ENCODE data around the gene DNASE2.
A peak's percentile ranks its signal among the peaks of the same experiment; 100 is the strongest.
"Not testable (repeated sequence)": the region's sequence is repeated elsewhere in the genome, so short reads cannot be mapped to it uniquely, and the experiment has no call there.

The DNASE2 gene, protein sequence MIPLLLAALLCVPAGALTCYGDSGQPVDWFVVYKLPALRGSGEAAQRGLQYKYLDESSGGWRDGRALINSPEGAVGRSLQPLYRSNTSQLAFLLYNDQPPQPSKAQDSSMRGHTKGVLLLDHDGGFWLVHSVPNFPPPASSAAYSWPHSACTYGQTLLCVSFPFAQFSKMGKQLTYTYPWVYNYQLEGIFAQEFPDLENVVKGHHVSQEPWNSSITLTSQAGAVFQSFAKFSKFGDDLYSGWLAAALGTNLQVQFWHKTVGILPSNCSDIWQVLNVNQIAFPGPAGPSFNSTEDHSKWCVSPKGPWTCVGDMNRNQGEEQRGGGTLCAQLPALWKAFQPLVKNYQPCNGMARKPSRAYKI

DNA sequence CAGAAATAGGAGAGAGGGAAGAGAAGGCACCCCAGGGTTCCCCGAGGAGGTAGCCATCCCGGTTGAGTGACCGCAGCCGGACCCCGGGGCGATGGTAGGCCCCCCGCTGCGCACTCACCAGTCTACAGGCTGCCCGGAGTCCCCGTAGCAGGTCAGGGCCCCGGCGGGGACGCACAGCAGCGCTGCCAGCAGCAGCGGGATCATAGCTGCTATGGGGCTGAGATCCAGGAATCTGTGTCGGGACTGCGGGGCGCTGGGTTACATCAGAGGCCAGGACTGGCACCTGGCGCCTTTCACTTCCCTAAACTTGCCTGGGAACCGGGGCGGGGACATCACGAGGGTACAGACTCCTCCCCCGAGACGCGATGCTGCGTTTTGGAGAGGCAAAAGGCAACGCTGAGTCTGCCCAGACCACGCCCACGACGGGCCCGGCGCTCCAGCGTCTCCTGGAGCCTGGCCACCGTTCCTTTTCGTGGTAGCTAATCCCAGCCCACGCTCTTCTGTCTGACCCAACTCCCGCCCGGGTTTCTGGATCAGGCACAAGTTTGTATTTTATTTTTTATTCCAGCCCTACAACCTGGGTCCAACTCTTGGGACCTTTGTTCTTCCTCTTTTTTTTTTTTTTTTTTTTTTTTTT is at the start of gene DNASE2:
Gene DNASE2, minus strand, starts transcription at position 278 of the 637 bp plus-strand sequence. Its CDS starts 74 bp downstream, at position 204.
- peak; percentile 71 for DNase-seq (ENCODE audit: low read depth)

DNA sequence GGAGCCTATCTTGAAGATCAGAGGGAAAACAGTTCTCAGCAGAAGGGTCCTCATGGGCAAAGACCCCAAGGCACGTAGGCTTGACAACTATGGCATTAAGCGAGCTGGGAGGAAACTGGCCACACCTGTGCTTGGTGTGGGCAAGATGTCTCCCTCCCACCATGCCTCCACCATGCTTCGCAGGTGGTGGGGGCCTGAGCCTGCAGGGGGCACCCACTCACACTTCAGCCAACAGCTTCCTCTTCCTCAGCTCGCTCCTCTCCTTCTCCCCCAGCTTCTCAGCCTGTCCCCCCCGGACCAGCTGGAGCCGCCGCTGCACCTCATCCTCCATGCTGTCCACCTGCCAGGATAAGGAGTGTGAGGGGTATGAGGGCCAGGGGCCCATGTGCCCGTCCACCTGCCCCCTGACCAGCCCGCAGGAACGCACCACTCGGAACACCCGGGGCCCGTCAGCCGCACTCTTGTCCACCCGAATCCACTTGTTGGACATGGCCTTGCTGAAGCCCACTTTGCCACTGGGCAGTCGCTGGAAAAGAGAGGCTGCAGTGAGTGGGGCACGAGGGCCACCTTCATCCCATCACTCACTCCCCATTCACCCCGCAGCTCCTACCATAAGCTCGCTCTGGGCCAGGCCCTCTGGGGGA is 48.9 kb upstream of the DNASE2 start:
- DNase-seq (ENCODE audit: low read depth), result no peak

DNA sequence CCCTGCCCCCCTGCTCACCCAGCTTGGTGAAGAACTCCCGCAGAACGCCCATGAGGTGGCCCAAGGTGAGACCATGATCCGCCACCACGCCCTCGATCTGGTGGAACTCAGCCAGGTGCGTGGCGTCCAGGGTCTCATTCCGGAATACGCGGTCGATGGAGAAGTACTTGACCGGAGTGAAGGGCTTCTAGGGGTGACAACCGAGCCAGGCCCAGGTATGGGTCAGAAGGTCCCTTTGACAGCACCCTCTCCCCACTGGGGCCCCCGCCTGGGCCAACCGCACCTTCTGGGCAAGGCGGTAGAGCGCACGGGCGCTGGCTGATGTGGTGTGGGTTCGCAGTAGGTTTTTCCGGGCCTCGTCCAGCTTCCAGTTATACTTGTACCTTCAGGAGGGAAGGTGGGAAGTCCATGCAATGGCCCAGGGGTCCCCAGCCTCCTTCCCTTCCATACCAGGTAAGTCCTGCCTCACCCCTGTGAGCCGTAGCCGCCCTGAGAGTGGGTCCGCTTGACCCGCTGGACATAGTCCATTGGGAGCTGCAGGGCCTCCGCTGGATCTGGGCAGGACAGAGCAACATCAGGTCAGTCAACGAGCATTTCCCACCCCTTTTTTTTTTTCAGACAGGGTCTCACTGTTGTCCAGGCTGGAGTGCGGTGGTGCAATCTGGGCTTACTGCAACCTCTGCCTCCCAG is 43.5 kb upstream of the DNASE2 start:
- no peak for DNase-seq (ENCODE audit: low read depth)

DNA sequence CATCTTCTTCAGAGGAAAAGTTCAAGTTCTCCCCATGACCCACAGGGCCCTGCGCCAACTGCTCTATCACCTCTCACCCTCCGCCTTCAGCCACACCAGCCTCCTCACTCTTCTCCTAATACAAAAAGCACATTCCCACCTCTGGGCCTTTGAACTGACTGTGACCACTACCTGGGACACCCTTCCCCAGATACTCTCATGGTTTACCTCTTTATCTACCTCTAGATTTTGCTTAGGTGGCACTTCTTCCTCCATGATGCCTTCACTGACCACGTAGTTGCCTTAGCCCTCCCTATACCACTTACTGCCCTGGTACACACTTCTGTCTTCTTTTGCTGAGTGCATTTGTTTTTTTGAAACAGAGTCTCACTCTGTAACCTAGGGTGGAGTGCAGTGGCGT is 41.7 kb upstream of the DNASE2 start:
- DNase-seq (ENCODE audit: low read depth), result no peak

DNA sequence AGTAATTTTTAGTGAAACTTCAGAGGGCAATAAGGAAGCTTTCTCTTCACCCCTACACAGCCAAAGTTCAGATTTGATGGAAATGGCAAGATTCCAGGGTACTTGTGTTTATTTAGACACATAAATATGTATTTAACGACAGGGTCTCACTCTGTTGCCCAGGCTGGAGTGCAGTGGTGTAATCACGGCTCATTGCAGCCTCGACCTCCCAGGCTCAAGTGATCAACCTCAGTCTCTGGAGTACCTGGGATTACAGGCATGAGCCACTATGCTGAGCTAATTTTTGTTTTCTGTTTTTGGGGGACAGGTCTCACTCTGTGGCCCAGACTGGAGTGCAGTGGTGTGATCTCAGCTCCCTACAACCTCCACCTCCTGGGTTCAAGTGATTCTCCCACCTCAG is 39.8 kb upstream of the DNASE2 start:
- no peak for DNase-seq (ENCODE audit: low read depth)

DNA sequence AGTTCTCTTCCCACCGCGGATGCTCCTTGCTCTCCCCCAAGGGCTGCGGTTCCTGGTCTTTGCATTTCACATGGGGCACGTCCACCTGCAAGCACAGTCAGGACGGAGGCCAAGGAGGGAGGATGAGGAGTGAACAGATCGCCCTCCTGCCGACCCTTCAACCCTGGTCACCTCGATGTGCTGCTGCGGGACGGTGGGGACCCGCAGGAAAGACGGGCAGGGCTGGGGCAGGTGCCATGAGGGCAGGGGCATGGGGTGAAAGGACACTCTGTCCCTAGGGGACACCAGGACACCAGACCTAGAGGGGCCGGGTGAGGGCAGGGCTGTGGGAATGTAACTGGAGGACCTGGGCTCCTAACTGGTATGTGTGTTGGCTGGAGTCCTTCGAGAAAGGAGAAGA is 37.0 kb upstream of the DNASE2 start:
- DNase-seq (ENCODE audit: low read depth), result no peak

DNA sequence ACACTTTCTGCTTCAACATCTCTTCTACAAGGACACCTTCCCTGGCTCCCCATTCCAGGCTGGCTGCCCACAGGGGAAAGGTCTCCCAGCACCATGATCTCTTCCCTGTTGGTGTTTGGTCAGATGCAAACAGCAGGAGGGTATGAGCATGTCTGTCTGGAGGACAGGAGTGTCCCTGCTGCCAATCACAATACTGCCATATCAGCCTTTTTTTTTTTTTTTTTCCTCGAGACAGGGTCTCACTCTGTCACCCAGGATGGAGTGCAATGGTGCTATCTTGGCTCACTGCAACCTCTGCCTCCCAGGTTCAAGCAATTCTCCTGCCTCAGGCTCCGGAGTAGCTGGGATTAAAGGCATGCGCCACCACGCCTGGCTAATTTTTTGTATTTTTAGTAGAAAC is 34.6 kb upstream of the DNASE2 start:
- not testable (repeated sequence) for DNase-seq (ENCODE audit: low read depth)

DNA sequence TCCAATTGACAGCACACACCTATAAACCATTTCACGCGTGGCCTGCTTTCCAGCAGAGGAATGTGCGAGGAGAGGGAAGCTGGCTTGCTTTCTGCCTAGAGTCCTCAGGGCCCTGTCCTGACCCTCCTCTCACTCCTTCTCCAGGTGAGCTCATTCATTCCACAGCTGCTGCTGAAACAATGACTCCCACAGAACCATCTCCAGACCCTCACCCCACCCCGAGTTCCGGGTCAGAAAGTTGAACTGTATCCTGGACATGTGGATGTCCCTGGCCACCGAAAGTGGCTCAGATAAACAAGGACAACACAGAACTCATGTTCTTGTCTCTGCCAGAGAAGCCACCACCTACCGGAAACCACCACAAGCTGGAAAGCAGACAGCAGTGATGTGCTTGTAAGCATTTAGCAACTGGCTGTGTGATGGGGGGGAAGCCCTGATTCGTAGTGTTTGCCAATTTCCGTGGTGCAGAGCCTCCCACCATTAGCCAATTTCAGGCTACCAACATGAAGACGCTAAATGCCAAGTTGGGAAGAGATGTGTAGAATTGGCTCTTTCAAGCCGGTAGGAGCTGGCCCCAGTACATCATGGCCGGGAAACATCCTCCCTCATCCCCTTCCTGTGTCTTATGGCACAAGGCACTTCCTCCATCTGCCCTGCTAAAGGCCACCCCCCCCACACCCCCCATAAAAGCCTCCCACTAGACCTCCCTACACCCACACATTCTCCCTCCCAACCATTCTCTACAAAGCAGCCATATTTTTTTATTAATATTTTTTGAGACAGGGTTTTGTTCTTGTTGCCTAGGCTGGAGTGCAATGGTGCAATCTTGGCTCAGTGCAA is 32.8 kb upstream of the DNASE2 start:
- no peak for DNase-seq (ENCODE audit: low read depth)

DNA sequence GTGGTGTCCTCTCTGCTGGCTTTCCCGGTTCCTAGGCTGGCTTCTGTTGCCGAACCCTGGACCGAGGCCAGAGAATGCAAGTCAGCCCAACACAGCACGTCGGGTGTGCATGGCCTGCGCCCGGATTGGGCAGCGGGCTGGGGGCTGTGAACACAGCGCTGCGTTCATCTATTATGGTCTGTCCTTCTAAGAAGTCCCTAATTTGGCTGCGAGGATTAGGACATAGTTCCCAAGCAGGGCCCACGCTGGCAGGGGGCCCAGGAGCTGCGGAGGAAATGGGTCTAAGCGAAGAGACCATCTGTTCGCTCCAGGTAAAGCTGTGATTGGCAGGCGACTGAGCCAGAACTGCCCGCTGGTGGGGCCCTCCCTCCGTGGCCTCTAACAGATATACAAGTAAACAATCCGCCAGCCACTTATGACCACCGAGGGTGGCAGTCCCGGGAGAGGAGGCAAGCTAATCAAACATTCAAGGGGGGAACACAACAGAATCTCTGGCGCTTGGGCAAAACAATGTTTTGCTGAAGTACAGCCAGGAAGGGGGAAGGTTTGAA is 31.8 kb upstream of the DNASE2 start:
- DNase-seq (ENCODE audit: low read depth), result peak; percentile 11

DNA sequence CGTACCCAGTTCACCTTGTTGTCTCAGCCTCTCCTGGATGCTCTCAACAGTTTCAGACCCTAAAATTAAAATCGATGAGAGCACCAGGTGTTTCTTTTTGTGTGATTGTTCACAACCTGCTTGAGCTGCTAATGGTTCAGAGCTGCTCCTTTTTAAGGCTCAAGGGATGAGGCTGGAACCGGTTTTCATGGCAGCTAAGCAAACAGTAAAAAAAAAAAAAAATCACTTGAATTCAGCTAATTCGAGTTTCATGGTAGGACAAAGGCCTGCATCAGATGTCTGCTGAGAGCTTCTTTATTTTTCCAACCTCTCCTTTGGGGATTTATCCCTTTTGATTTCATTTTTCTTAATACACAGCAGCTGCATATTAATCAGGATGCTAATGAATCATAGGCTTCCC is 31.3 kb upstream of the DNASE2 start:
- no peak for DNase-seq (ENCODE audit: low read depth)

DNA sequence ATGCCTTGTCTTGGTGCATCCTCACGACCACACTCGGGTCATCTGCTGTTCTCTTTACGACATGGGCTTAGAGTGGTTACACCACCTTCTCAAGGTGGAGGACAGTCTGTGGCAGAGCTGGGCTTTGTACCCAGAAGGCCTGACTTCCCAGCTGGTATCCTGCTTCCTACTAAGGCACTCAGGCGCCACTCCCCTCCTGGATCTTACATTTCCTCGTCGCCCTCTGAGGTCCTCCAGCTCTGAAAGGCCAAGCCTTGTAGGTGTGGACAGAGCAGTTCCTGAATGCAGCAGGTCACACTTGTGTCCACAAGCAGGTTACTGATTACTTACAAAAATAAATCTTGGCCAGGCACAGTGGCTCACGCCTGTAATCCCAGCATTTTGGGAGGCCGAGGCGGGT is 25.9 kb upstream of the DNASE2 start:
- DNase-seq (ENCODE audit: low read depth), result no peak

DNA sequence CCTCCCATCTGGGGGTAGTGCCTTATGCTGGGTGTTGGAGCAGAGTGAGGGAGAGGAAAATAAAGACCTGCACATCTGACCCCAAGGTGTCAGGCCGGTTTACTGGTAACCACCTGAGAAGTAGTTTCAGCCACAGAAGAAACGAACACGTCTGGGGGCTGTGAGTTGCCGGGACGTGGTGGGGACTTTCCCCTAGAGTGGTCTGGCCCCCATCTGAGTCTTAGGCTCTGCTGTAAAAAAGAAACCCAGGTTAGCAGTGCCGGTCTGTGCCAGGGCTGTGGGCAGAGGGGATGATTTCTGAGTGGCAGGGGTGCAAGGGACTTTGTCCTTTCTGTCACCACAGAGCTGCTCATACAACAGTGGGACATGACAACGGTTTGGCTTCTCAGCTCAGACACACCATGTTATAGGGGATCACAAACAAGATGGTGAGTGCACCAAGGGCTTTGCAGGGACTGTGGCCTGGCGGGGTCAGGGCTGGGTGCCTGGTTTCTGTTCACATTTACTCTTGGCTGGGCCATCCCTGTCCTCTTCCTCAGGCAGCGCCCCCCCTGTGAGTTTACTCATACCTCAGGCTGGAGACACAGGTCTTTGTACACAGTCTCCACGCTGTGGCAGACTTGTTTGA is 18.8 kb upstream of the DNASE2 start:
- DNase-seq (ENCODE audit: low read depth), result no peak

DNA sequence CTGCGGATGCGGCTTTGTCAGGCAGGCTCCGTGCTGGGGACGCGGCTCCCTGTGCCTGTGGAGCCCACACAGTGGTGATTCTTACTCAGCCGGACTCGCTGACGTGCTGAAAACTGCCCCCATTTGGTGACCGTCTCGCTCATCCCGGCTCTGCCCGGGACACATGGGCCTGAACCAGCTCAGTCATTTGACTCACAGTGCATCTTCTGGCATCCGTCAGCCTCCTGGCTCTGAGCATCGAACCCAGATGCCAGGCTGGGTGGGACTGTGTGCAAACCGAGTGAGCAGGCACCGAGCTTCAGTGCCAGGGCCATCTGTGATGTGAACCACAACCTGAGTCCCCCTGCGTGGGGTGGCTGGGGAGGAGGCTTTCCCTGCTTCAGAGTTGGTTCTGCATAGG is 15.2 kb upstream of the DNASE2 start:
- DNase-seq (ENCODE audit: low read depth), result no peak

DNA sequence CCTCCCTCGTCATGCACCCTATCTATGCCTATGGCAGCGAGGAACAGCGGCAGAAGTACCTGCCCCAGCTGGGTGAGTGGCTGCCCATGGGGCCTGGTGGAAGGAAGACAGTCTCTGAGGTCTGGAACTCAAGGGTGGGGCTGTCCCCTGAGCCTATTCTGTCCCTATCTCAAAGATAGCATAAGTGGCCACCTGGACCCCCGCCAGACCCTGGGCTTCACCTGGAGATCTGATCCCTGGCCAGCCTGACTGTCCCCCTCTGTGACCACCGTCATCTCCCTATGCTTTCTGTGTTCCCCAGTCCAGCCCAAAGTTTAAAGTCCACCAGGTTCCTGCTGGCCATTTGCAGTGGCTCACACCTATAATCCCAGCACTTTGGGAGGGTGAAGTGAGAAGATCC is 12.3 kb upstream of the DNASE2 start:
- no peak for DNase-seq (ENCODE audit: low read depth)

DNA sequence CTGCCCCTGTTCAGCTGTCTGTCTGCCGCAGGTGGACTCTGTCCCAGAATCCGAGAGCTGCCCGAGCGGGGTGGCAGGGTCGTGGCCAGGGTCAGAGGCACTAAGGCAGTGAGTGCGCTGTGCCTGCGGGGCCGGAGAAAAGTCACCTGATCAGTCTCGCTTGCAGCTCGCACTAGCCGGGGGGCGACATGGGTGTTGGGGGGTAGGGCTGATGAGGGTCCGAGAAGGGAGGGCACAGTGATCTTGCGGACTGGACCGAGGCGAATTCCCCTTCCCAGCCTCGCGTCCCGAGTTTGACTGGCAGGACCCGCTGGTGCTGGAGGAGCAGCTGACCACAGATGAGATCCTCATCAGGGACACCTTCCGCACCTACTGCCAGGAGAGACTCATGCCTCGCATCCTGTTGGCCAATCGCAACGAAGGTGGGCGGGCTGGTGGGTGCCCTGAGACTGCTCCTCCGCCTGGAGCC is 10.3 kb upstream of the DNASE2 start:
- DNase-seq (ENCODE audit: low read depth), result no peak

DNA sequence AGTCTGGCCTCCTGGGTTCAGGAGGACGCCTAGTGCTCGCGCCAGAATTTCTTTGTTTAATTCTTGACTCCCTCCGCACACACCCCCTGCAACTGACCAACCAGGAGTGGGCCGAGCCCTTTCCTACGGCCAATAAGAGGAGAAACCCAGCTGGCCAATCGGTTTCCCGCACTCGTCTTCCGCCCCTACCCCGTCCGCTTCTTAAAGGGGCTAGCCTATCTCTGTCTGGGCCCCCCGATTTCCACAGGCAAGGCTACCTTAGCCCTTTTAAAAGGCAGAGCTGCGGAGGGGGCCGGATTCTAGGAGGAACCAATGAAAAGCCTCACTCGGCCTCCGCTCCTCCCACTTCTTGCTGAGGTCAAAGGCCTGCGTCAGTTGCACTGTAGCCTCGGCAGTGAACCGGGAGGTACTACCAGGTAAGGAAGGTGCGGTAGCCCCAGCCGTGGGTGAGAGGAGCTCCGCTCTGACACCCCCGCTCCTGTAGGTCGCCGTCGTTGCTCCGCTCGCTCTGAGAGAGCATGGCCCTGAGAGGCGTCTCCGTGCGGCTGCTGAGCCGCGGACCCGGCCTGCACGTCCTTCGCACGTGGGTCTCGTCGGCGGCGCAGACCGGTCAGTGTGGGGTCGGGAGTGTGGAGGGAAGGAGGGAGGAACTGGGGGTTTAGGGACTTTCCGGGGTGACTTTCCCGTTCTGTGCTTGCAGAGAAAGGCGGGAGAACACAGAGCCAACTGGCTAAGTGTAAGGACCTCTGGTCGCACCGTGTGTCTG is 9.7 kb upstream of the DNASE2 start, which contains the start of gene GCDH:
Gene GCDH, plus strand, starts transcription at position 374 of the 766 bp plus-strand sequence. Its CDS starts 145 bp downstream, at position 519.
- peak; percentile 96 for DNase-seq (ENCODE audit: low read depth)

DNA sequence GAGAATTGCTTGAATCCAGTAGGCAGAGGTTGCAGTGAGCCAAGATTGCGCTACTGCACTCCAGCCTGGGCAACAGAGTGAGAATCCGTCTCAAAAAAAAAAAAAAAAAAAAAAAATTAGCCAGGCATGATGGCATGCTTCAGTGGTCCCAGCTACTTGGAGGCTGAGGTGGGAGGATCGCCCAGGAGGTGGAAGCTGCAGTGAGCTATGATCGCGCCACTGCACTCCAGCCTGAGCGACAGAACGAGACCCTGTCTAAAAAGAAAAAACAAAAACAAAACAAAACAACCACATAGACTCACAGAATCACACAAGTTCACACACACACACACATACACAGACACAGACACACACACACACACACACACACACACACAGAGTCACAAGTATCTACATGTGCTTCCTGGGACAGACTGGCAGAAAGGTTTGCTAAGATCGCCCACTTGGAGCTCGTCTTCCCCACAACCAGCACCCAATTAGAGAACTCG is 9.1 kb upstream of the DNASE2 start:
- not testable (repeated sequence) for DNase-seq (ENCODE audit: low read depth)

DNA sequence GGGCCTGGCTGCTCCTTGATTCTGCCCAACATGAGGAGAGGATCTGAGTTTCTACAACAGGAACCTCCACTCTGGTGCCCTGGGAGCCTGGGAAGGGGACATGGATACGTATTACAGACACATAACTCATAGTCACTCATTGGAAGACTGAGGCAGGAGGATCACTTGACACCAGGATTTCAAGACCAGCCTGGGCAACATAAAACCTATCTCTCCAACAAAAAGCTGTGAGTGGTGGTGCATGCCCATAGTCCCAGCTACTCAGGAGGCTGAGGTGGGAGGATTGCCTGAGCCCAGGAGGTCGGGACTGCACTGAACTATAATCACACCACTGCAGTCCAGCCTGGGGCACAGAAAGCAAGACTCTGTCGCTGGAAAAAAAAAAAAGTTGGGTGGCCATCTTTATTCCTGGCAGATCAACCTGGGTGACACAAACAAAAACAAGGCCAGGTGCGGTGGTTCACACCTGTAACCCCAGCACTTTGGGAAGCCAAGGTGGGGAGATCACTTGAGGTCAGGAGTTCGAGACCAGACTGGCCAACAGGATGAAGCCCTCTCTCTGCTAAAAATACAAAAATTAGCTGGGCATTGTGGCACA is 6.9 kb upstream of the DNASE2 start:
- no peak for DNase-seq (ENCODE audit: low read depth)
